ENCODE results near the gene SLC22A14. TPM values are rescaled to one million over a fixed set of nuclear protein-coding genes. Genes with fewer than 3 reads are reported as not detected.
"Not testable (repeated sequence)": the region's sequence is repeated elsewhere in the genome, so short reads cannot be mapped to it uniquely, and the experiment has no call there.

The SLC22A14 gene
- total RNA-seq, 1 experiment from 2014 or later, result 0.26 TPM

- no peaks in the 10 kb centered on the region for H3K27me3 ChIP-seq (replicated peaks; ENCODE audit: insufficient read depth, low read depth, low read length, poor library complexity)
- CTCF ChIA-PET, result no interaction called here
- H3K36me3 ChIP-seq (ENCODE audit: insufficient read depth, low read length, poor library complexity, severe bottlenecking), result no peaks in the 10 kb centered on the region
- H3K4me3 ChIP-seq (ENCODE audit: low read depth, low read length, poor library complexity, severe bottlenecking), result no peak overlapping the region
- no TSS peak for BruUV-seq (replicated peaks)
- no peak overlapping the region for H3K27ac ChIP-seq (ENCODE audit: low read depth, low read length, poor library complexity, severe bottlenecking)
- no peaks in the 10 kb centered on the region for H3K9me3 ChIP-seq (ENCODE audit: low read depth, low read length, poor library complexity, severe bottlenecking)
- DNase-seq (ENCODE audit: low spot score), result no peak
- POLR2A ChIA-PET (ENCODE audit: low non-redundant PET), result no interaction called here
- TF ChIP-seq CTCF (conservative IDR thresholded peaks at IDR 0.05; ENCODE audit: low read depth, low read length) (no peak), EZH2 (IDR thresholded peaks at IDR 0.05; ENCODE audit: borderline replicate concordance, low read depth, low read length, poor library complexity, severe bottlenecking) (no peak)
- intact Hi-C loops (cut with micrococcal nuclease; ENCODE audit: unreplicated experiment), result no loop called here
- no peaks in the 10 kb centered on the region for H3K4me1 ChIP-seq (ENCODE audit: insufficient read depth, low read length, poor library complexity, severe bottlenecking)
These were observed 3.3 kb upstream of the SLC22A14 start for GRCh38 chr3:38278841-38279240.

- TF ChIP-seq EZH2 (IDR thresholded peaks at IDR 0.05; ENCODE audit: borderline replicate concordance, low read depth, low read length, poor library complexity, severe bottlenecking) (no peak), CTCF (conservative IDR thresholded peaks at IDR 0.05; ENCODE audit: low read depth, low read length) (no peak)
- CTCF ChIA-PET, result no interaction called here
- no peaks in the 10 kb centered on the region for H3K27me3 ChIP-seq (replicated peaks; ENCODE audit: insufficient read depth, low read depth, low read length, poor library complexity)
- DNase-seq (ENCODE audit: low spot score), result peak; percentile 3
- H3K4me1 ChIP-seq (ENCODE audit: insufficient read depth, low read length, poor library complexity, severe bottlenecking), result no peaks in the 10 kb centered on the region
- no peaks in the 10 kb centered on the region for H3K9me3 ChIP-seq (ENCODE audit: low read depth, low read length, poor library complexity, severe bottlenecking)
- H3K36me3 ChIP-seq (ENCODE audit: insufficient read depth, low read length, poor library complexity, severe bottlenecking), result no peaks in the 10 kb centered on the region
- intact Hi-C loops (cut with micrococcal nuclease; ENCODE audit: unreplicated experiment), result loop anchor here (10.0 kb wide), 1 partner anchor 169 kb away; no protein-coding TSS in a partner anchor
- POLR2A ChIA-PET (ENCODE audit: low non-redundant PET), result no interaction called here
- H3K4me3 ChIP-seq (ENCODE audit: low read depth, low read length, poor library complexity, severe bottlenecking), result no peak overlapping the region
- H3K27ac ChIP-seq (ENCODE audit: low read depth, low read length, poor library complexity, severe bottlenecking), result no peak overlapping the region
- no TSS peak for BruUV-seq (replicated peaks)
These were observed 2.0 kb downstream of the SLC22A14 start for GRCh38 chr3:38283810-38284755.

GRCh38 chr3:38284756-38285150 is 2.7 kb downstream of the SLC22A14 start:
- intact Hi-C loops (cut with micrococcal nuclease; ENCODE audit: unreplicated experiment), result loop anchor here (10.0 kb wide), 1 partner anchor 170 kb away; no protein-coding TSS in a partner anchor
- no peak overlapping the region for H3K4me3 ChIP-seq (ENCODE audit: low read depth, low read length, poor library complexity, severe bottlenecking)
- DNase-seq (ENCODE audit: low spot score), result no peak
- no peaks in the 10 kb centered on the region for H3K36me3 ChIP-seq (ENCODE audit: insufficient read depth, low read length, poor library complexity, severe bottlenecking)
- no TSS peak for BruUV-seq (replicated peaks)
- no peak for TF ChIP-seq EZH2 (IDR thresholded peaks at IDR 0.05; ENCODE audit: borderline replicate concordance, low read depth, low read length, poor library complexity, severe bottlenecking)
- no peak for TF ChIP-seq CTCF (conservative IDR thresholded peaks at IDR 0.05; ENCODE audit: low read depth, low read length)
- no peaks in the 10 kb centered on the region for H3K9me3 ChIP-seq (ENCODE audit: low read depth, low read length, poor library complexity, severe bottlenecking)
- H3K27me3 ChIP-seq (replicated peaks; ENCODE audit: insufficient read depth, low read depth, low read length, poor library complexity), result no peaks in the 10 kb centered on the region
- POLR2A ChIA-PET (ENCODE audit: low non-redundant PET), result no interaction called here
- no peak overlapping the region for H3K27ac ChIP-seq (ENCODE audit: low read depth, low read length, poor library complexity, severe bottlenecking)
- CTCF ChIA-PET, result no interaction called here
- no peaks in the 10 kb centered on the region for H3K4me1 ChIP-seq (ENCODE audit: insufficient read depth, low read length, poor library complexity, severe bottlenecking)

- intact Hi-C loops (cut with micrococcal nuclease; ENCODE audit: unreplicated experiment), result loop anchor here (10.0 kb wide), 1 partner anchor 175 kb away; no protein-coding TSS in a partner anchor
- CTCF ChIA-PET; H3K9me3 ChIP-seq (ENCODE audit: low read depth, low read length, poor library complexity, severe bottlenecking); H3K36me3 ChIP-seq (ENCODE audit: insufficient read depth, low read length, poor library complexity, severe bottlenecking); H3K4me1 ChIP-seq (ENCODE audit: insufficient read depth, low read length, poor library complexity, severe bottlenecking); H3K27me3 ChIP-seq (replicated peaks; ENCODE audit: insufficient read depth, low read depth, low read length, poor library complexity); H3K27ac ChIP-seq (ENCODE audit: low read depth, low read length, poor library complexity, severe bottlenecking); BruUV-seq (replicated peaks); DNase-seq (ENCODE audit: low spot score); H3K4me3 ChIP-seq (ENCODE audit: low read depth, low read length, poor library complexity, severe bottlenecking); POLR2A ChIA-PET (ENCODE audit: low non-redundant PET): not testable (repeated sequence)
These were observed 7.5 kb downstream of the SLC22A14 start for GRCh38 chr3:38289286-38290217.

- DNase-seq (ENCODE audit: low spot score); intact Hi-C loops (cut with micrococcal nuclease; ENCODE audit: unreplicated experiment); POLR2A ChIA-PET (ENCODE audit: low non-redundant PET); H3K9me3 ChIP-seq (ENCODE audit: low read depth, low read length, poor library complexity, severe bottlenecking); H3K4me3 ChIP-seq (ENCODE audit: low read depth, low read length, poor library complexity, severe bottlenecking); H3K27ac ChIP-seq (ENCODE audit: low read depth, low read length, poor library complexity, severe bottlenecking); CTCF ChIA-PET; H3K36me3 ChIP-seq (ENCODE audit: insufficient read depth, low read length, poor library complexity, severe bottlenecking); H3K27me3 ChIP-seq (replicated peaks; ENCODE audit: insufficient read depth, low read depth, low read length, poor library complexity); BruUV-seq (replicated peaks); H3K4me1 ChIP-seq (ENCODE audit: insufficient read depth, low read length, poor library complexity, severe bottlenecking): not testable (repeated sequence)
These were observed 15.0 kb downstream of the SLC22A14 start for GRCh38 chr3:38297053-38297452.

Measured in A673 (cell line).